HUES6 (cell line): Measurements from ENCODE around the gene SLC25A21.

Experiments
- H3K27ac ChIP-seq: 2 replicates; pipeline ENCODE4 v1.7.0; 2013; ENCODE audit warnings: low read depth, mild to moderate bottlenecking, low read length, inconsistent platforms
- H3K27me3 ChIP-seq: 2 replicates; pipeline ENCODE4 v1.6.1; 2013; ENCODE audit warnings: low read length; ENCODE audit not compliant: control insufficient read depth, insufficient read depth
- H3K36me3 ChIP-seq: 2 replicates; pipeline ENCODE4 v1.6.1; 2013; ENCODE audit warnings: low read length; ENCODE audit not compliant: control insufficient read depth, insufficient read depth
- H3K4me1 ChIP-seq: 2 replicates; pipeline ENCODE4 v1.6.1; 2013; ENCODE audit warnings: low read length; ENCODE audit not compliant: control insufficient read depth, insufficient read depth
- H3K4me3 ChIP-seq: 2 replicates; pipeline ENCODE4 v1.5.1; 2013; ENCODE audit warnings: low read depth, low read length
- H3K9ac ChIP-seq: one replicate; pipeline ENCODE4 v1.6.1; 2013; ENCODE audit warnings: mild to moderate bottlenecking, low read length
- H3K9me3 ChIP-seq: 2 replicates; pipeline ENCODE4 v1.6.1; 2013; ENCODE audit warnings: low read depth, low read length; ENCODE audit not compliant: control insufficient read depth, insufficient read depth

Gene SLC25A21

GRCh38 chr14:36952689-36953088 is 219.7 kb downstream of the SLC25A21 start:
- no peak overlapping the region for H3K27ac ChIP-seq

GRCh38 chr14:36951380-36951911 is 221.0 kb downstream of the SLC25A21 start:
- Histone ChIP-seq H3K27me3 (no peaks in the 10 kb centered on the region), H3K36me3 (no peaks in the 10 kb centered on the region), H3K27ac (no peak overlapping the region), H3K4me1 (peaks cover 8% of the 10 kb centered on the region; the same call in 1 of the 2 replicates), H3K9me3 (no peaks in the 10 kb centered on the region), H3K9ac (no peak overlapping the region), H3K4me3 (no peak overlapping the region)

More at GRCh38 chr14:36952689-36953088, 219.7 kb downstream of the SLC25A21 start:
- Histone ChIP-seq H3K4me3 (no peak overlapping the region), H3K4me1 (peaks cover 8% of the 10 kb centered on the region; the same call in 1 of the 2 replicates), H3K9me3 (no peaks in the 10 kb centered on the region), H3K27me3 (no peaks in the 10 kb centered on the region), H3K36me3 (no peaks in the 10 kb centered on the region), H3K9ac (no peak overlapping the region)

- no peak overlapping the region for H3K9ac ChIP-seq
- peaks cover 8% of the 10 kb centered on the region; the same call in 1 of the 2 replicates for H3K4me1 ChIP-seq
- no peaks in the 10 kb centered on the region for H3K27me3 ChIP-seq
- H3K36me3 ChIP-seq: no peaks in the 10 kb centered on the region
- no peaks in the 10 kb centered on the region for H3K9me3 ChIP-seq
- no peak overlapping the region for H3K27ac ChIP-seq
- H3K4me3 ChIP-seq: no peak overlapping the region
Observed at GRCh38 chr14:36950812-36951211, 221.6 kb downstream of the SLC25A21 start.

- H3K9me3 ChIP-seq: no peaks in the 10 kb centered on the region
- no peak overlapping the region for H3K4me3 ChIP-seq
- no peak overlapping the region for H3K27ac ChIP-seq
- H3K4me1 ChIP-seq: peaks cover 8% of the 10 kb centered on the region; the same call in 1 of the 2 replicates
- no peaks in the 10 kb centered on the region for H3K36me3 ChIP-seq
- no peak overlapping the region for H3K9ac ChIP-seq
- H3K27me3 ChIP-seq: no peaks in the 10 kb centered on the region
Observed at GRCh38 chr14:36949371-36949770, 223.0 kb downstream of the SLC25A21 start.

- H3K27me3 ChIP-seq: no peaks in the 10 kb centered on the region
- no peak overlapping the region for H3K9ac ChIP-seq
- H3K9me3 ChIP-seq: no peaks in the 10 kb centered on the region
- peaks cover 8% of the 10 kb centered on the region; the same call in 1 of the 2 replicates for H3K4me1 ChIP-seq
- no peak overlapping the region for H3K27ac ChIP-seq
- H3K4me3 ChIP-seq: no peak overlapping the region
- H3K36me3 ChIP-seq: no peaks in the 10 kb centered on the region
Observed at GRCh38 chr14:36948157-36948859, 224.1 kb downstream of the SLC25A21 start.

- no peaks in the 10 kb centered on the region for H3K36me3 ChIP-seq
- H3K9ac ChIP-seq: no peak overlapping the region
- H3K27ac ChIP-seq: no peak overlapping the region
- no peak overlapping the region for H3K4me3 ChIP-seq
- no peaks in the 10 kb centered on the region for H3K9me3 ChIP-seq
- no peaks in the 10 kb centered on the region for H3K27me3 ChIP-seq
- H3K4me1 ChIP-seq: peaks cover 8% of the 10 kb centered on the region; the same call in 1 of the 2 replicates
Observed at GRCh38 chr14:36947362-36947761, 225.0 kb downstream of the SLC25A21 start.

GRCh38 chr14:36946872-36947271 is 225.5 kb downstream of the SLC25A21 start:
- H3K27ac ChIP-seq: no peak overlapping the region
- H3K36me3 ChIP-seq: no peaks in the 10 kb centered on the region
- no peaks in the 10 kb centered on the region for H3K9me3 ChIP-seq
- H3K4me3 ChIP-seq: no peak overlapping the region
- H3K4me1 ChIP-seq: peaks cover 8% of the 10 kb centered on the region; the same call in 1 of the 2 replicates
- no peak overlapping the region for H3K9ac ChIP-seq
- H3K27me3 ChIP-seq: no peaks in the 10 kb centered on the region

GRCh38 chr14:36944307-36945010 is 227.9 kb downstream of the SLC25A21 start:
- no peak overlapping the region for H3K4me3 ChIP-seq
- no peaks in the 10 kb centered on the region for H3K27me3 ChIP-seq
- no peaks in the 10 kb centered on the region for H3K36me3 ChIP-seq
- no peak overlapping the region for H3K27ac ChIP-seq
- no peak overlapping the region for H3K9ac ChIP-seq
- H3K4me1 ChIP-seq: no peaks in the 10 kb centered on the region
- no peaks in the 10 kb centered on the region for H3K9me3 ChIP-seq

- Histone ChIP-seq H3K4me3 (no peak overlapping the region), H3K27ac (no peak overlapping the region), H3K36me3 (no peaks in the 10 kb centered on the region), H3K9me3 (no peaks in the 10 kb centered on the region), H3K27me3 (no peaks in the 10 kb centered on the region), H3K9ac (no peak overlapping the region), H3K4me1 (no peaks in the 10 kb centered on the region)
Observed at GRCh38 chr14:36942522-36943245, 229.7 kb downstream of the SLC25A21 start.

GRCh38 chr14:36941783-36942521 is 230.5 kb downstream of the SLC25A21 start:
- Histone ChIP-seq H3K27ac (no peak overlapping the region), H3K9ac (no peak overlapping the region), H3K4me3 (no peak overlapping the region), H3K4me1 (no peaks in the 10 kb centered on the region), H3K9me3 (no peaks in the 10 kb centered on the region), H3K36me3 (no peaks in the 10 kb centered on the region), H3K27me3 (no peaks in the 10 kb centered on the region)
